Suprapubic skin (tissue), 4 donors: Measurements from ENCODE around the gene GLMN.

Source experiments
- CTCF ChIP-seq, 2 donors: fragments of 200-600 bp in 1 of 2; fragments of 450-650 bp in 1 of 2; sonication (generic) in 1 of 2; IDR thresholded peaks; one replicate each; pipeline ENCODE4 v1.5.1; 2016 to 2019; ENCODE audit warnings: antibody characterized with exemption in 2 of 2, mild to moderate bottlenecking in 1 of 2, moderate library complexity in 1 of 2
- EP300 ChIP-seq: sonication (generic); formaldehyde crosslinking; IDR thresholded peaks from one replicate; pipeline ENCODE4 v1.6.1; 2017; ENCODE audit warnings: antibody characterized with exemption
- POLR2A ChIP-seq, 2 donors: fragments of 450-650 bp; IDR thresholded peaks; one replicate each; pipeline ENCODE4 v1.6.1; 2017; ENCODE audit warnings: antibody characterized with exemption in 2 of 2, mild to moderate bottlenecking in 2 of 2, moderate library complexity in 2 of 2
- POLR2AphosphoS5 ChIP-seq, 3 donors: sonication (generic); formaldehyde crosslinking; IDR thresholded peaks; one replicate each; pipeline ENCODE4 v1.6.1; 2017; ENCODE audit warnings: antibody characterized with exemption in 3 of 3

- TF ChIP-seq CTCF (IDR thresholded peaks at IDR 0.05), result no peak
- TF ChIP-seq POLR2A (IDR thresholded peaks at IDR 0.05), result no peak
- no peak for TF ChIP-seq EP300
- no peak for TF ChIP-seq POLR2AphosphoS5 (IDR thresholded peaks at IDR 0.05)
These were observed 22.7 kb downstream of the GLMN start for GRCh38 chr1:92276082-92276481.
